Testis (tissue), 3 donors: ENCODE measurements around the gene ARHGEF7. TPM values are rescaled to one million over a fixed set of nuclear protein-coding genes. Genes with fewer than 3 reads are reported as not detected.

Experiments
- DNase-seq: peaks from one replicate; pipeline ENCODE4 v3.0.0-alpha.2; 2019
- H3K27ac ChIP-seq, 2 donors: fragments of 200-600 bp; sonication (generic); one replicate each; pipeline ENCODE4 v1.5.1; 2019
- H3K27me3 ChIP-seq: fragments of 200-600 bp; sonication (generic); one replicate; pipeline ENCODE4 v1.5.1; 2019
- H3K36me3 ChIP-seq: fragments of 200-600 bp; sonication (generic); one replicate; pipeline ENCODE4 v1.5.1; 2017; ENCODE audit warnings: low read depth; ENCODE audit errors: missing control alignments
- H3K4me1 ChIP-seq: fragments of 200-600 bp; sonication (generic); one replicate; pipeline ENCODE4 v1.5.1; 2019
- H3K4me3 ChIP-seq, 2 donors: fragments of 200-600 bp; sonication (generic); one replicate each; pipeline ENCODE4 v1.5.1; 2017 to 2019
- H3K9me3 ChIP-seq: fragments of 200-600 bp; sonication (generic); one replicate; pipeline ENCODE4 v1.5.1; 2017
- CTCF ChIP-seq, 3 experiments: fragments of 450-650 bp in 2 of 3; fragments of 200-600 bp in 1 of 3; sonication (generic) in 1 of 3; IDR thresholded peaks; one replicate each; pipeline ENCODE4 v1.5.1; 2016 to 2019; ENCODE audit warnings: antibody characterized with exemption in 3 of 3, mild to moderate bottlenecking in 2 of 3, moderate library complexity in 1 of 3
- POLR2A ChIP-seq: fragments of 450-650 bp; IDR thresholded peaks from one replicate; pipeline ENCODE4 v1.6.1; 2017; ENCODE audit warnings: antibody characterized with exemption, mild to moderate bottlenecking, moderate library complexity
- WGBS, 2 donors: methylation state at CpG; one replicate each; pipeline ENCODE4 v1.1.5; 2018; 5-methylcytosine and 5-hydroxymethylcytosine counted together
- intact Hi-C: fragments of 100-400 bp; cut with DNase I; formaldehyde crosslinking; loops from one replicate; pipeline ENCODE4 v1.15.1; 2023; ENCODE audit warnings: low total_unique reads
- polyA plus RNA-seq: library from polyadenylated mRNA; stranded (reverse); fragments of 350-450 nt; fragmentation: Illumina TruSeq; extraction: RNeasy Lipid Tissue Mini Kit (QIAGEN cat#74804); gene quantifications from one replicate; pipeline ENCODE4 v1.2.3, GENCODE V29; 2014; ENCODE audit warnings: low read depth, low replicate concordance; ENCODE audit not compliant: insufficient read depth
- total RNA-seq, 2 donors: library from RNA; depleted of rRNA; stranded (reverse); fragments of >200 nt; gene quantifications; one replicate each; pipeline ENCODE4 v1.2.3, GENCODE V29; 2016

ARHGEF7 gene
- total and polyA plus RNA-seq, 3 donors from 2014 or later: 73.6 to 136 (median 118) TPM

DNA sequence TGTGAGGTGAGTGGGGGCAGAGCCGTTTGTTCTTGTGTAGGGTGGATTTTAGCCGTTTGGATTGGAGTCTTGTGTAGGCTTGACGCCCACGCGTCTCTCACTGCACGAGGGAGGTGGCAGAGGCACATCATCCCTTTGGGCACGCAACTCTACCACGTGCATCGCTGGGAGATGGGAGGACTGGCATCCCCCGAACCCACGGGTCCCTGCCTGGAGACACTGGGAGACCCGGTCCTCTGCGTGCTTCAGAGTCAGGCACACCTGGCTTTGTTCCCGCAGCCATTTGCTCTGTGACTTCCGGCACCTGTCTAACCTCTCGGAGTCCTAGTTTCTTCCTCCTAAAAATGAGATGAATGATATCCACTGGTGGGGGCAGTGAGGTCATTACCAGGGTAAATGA, 6.4 kb downstream of the ARHGEF7 start:
- peaks cover 8% of the 10 kb centered on the region for H3K4me1 ChIP-seq
- no peaks in the 10 kb centered on the region for H3K27me3 ChIP-seq
- H3K4me3 ChIP-seq: no peak overlapping the region
- TF ChIP-seq CTCF (IDR thresholded peaks at IDR 0.05): no peak
- TF ChIP-seq POLR2A: no peak
- no peaks in the 10 kb centered on the region for H3K9me3 ChIP-seq
- no peaks in the 10 kb centered on the region for H3K36me3 ChIP-seq
- intact Hi-C loops: no loop called here
- no peak overlapping the region for H3K27ac ChIP-seq
- DNase-seq: no peak
- 77 to 80% methylated on average over 7 to 16 of the region's 16 CpGs for whole genome bisulfite sequencing, 2 donors

- no peaks in the 10 kb centered on the region for H3K36me3 ChIP-seq
- no peak for DNase-seq
- no peak for TF ChIP-seq POLR2A
- TF ChIP-seq CTCF (IDR thresholded peaks at IDR 0.05): no peak
Measured at GRCh38 chr13:111122056-111122455, 6.9 kb downstream of the ARHGEF7 start.

DNA sequence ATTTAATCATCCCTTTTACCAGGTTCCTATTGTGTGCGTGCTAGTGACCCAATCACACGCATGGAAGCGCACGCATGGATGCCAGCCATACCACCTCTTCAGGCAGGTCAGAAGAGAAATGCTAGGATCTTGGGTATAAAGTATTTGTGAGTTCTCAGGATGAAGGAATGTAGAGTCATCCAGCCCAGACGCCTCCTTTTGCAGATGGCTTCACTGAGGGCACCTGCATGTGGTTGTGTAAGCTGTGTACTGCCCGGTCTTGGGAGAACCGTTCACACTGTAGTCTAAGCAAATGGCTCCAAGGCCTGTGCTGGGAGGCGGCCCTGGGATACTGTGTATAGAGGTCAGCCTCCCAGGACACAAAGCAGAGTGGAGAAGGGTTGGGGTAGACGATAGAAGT, 7.5 kb downstream of the ARHGEF7 start:
- Histone ChIP-seq H3K36me3 (no peaks in the 10 kb centered on the region), H3K9me3 (no peaks in the 10 kb centered on the region), H3K27ac (no peak overlapping the region), H3K4me1 (peaks cover 3% of the 10 kb centered on the region), H3K4me3 (no peak overlapping the region), H3K27me3 (no peaks in the 10 kb centered on the region)
- WGBS, 2 donors: 93 to 98% methylated on average over 9 of the region's 9 CpGs
- TF ChIP-seq POLR2A (no peak), CTCF (IDR thresholded peaks at IDR 0.05) (no peak)
- intact Hi-C loops: no loop called here
- no peak for DNase-seq

More at GRCh38 chr13:111122056-111122455, 6.9 kb downstream of the ARHGEF7 start:
- Histone ChIP-seq H3K9me3 (no peaks in the 10 kb centered on the region), H3K27me3 (no peaks in the 10 kb centered on the region), H3K4me1 (peaks cover 3% of the 10 kb centered on the region), H3K4me3 (no peak overlapping the region), H3K27ac (no peak overlapping the region)
- 62 to 72% methylated on average over 11 to 12 of the region's 12 CpGs for WGBS, 2 donors
- intact Hi-C loops: no loop called here

DNA sequence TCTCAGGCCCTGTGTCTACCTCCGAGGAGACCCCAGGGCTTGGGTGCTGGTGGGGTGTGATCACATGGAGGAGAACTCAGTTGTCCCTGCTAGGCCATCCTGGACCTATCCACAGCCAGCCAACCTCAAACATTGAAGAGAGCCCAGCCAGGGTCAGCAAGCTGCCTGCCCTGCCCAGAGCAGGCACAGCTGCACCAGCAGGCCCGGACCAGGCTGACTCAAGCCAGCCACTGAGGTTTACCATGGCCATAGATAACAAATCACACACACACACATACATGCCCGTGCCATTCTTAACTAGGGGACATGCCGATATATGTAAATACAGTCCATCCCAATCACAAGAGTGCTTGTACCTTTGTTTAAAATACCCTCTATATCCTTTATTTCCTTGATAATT, 8.1 kb downstream of the ARHGEF7 start:
- peaks cover 3% of the 10 kb centered on the region for H3K4me1 ChIP-seq
- no peak for DNase-seq
- intact Hi-C loops: no loop called here
- H3K9me3 ChIP-seq: no peaks in the 10 kb centered on the region
- no peaks in the 10 kb centered on the region for H3K36me3 ChIP-seq
- no peak for TF ChIP-seq CTCF (IDR thresholded peaks at IDR 0.05)
- TF ChIP-seq POLR2A: no peak
- no peak overlapping the region for H3K4me3 ChIP-seq
- H3K27me3 ChIP-seq: no peaks in the 10 kb centered on the region
- 85 to 96% methylated on average over 3 to 4 of the region's 4 CpGs for WGBS, 2 donors
- H3K27ac ChIP-seq: no peak overlapping the region

- Histone ChIP-seq H3K4me1 (peaks cover 3% of the 10 kb centered on the region), H3K27ac (no peak overlapping the region), H3K36me3 (no peaks in the 10 kb centered on the region), H3K27me3 (no peaks in the 10 kb centered on the region), H3K9me3 (no peaks in the 10 kb centered on the region), H3K4me3 (no peak overlapping the region)
- TF ChIP-seq CTCF (IDR thresholded peaks at IDR 0.05) (no peak), POLR2A (no peak)
- WGBS, 2 donors: 51 to 66% methylated on average over 8 of the region's 8 CpGs
- DNase-seq: no peak
- intact Hi-C loops: no loop called here
Measured at GRCh38 chr13:111123649-111124048, 8.5 kb downstream of the ARHGEF7 start.
